ENCODE results near the gene ABCF3. TPM values are rescaled to one million over a fixed set of nuclear protein-coding genes. Genes with fewer than 3 reads are reported as not detected.

The ABCF3 gene
- total RNA-seq, 4 donors from 2014 or later = 51.1 to 83.4 (median 72.6) TPM

- H3K4me1 ChIP-seq = peaks cover 0 to 2% of the 10 kb centered on the region in 2 donors
- no peaks in the 10 kb centered on the region for H3K9me3 ChIP-seq
- TF ChIP-seq CTCF (IDR thresholded peaks at IDR 0.05) (no peak), POLR2A (IDR thresholded peaks at IDR 0.05) (no peak)
- 94 to 98% methylated on average over 6 of the region's 6 CpGs for WGBS, 2 donors
- DNase-seq = no peak
- no peak overlapping the region for H3K4me3 ChIP-seq (replicated peaks in 1 of 3)
- H3K27me3 ChIP-seq = no peaks in the 10 kb centered on the region
- H3K27ac ChIP-seq = no peak overlapping the region
- H3K36me3 ChIP-seq = peaks cover 59 to 62% of the 10 kb centered on the region in 2 donors
- intact Hi-C loops (cut with DNase I) = no loop called here
Measured at GRCh38 chr3:184166671-184167070, 19.3 kb upstream of the ABCF3 start.

- DNase-seq = no peak
- Histone ChIP-seq H3K4me1 (no peaks in the 10 kb centered on the region), H3K27ac (no peak overlapping the region), H3K36me3 (peaks cover 59 to 62% of the 10 kb centered on the region in 2 donors), H3K27me3 (no peaks in the 10 kb centered on the region), H3K9me3 (no peaks in the 10 kb centered on the region), H3K4me3 (replicated peaks in 1 of 3) (no peak overlapping the region)
- WGBS, 2 donors = 92 to 96% methylated on average over 7 to 8 of the region's 8 CpGs
- intact Hi-C loops (cut with DNase I) = no loop called here
- TF ChIP-seq CTCF (IDR thresholded peaks at IDR 0.05) (no peak), POLR2A (IDR thresholded peaks at IDR 0.05) (no peak)
Measured at GRCh38 chr3:184167786-184168185, 18.2 kb upstream of the ABCF3 start.

GRCh38 chr3:184168363-184169120 lies 17.5 kb upstream of the ABCF3 start:
- no peaks in the 10 kb centered on the region for H3K9me3 ChIP-seq
- no peak overlapping the region for H3K4me3 ChIP-seq (replicated peaks in 1 of 3)
- H3K36me3 ChIP-seq = peaks cover 59 to 60% of the 10 kb centered on the region in 2 donors
- no peaks in the 10 kb centered on the region for H3K27me3 ChIP-seq
- WGBS, 2 donors = 88 to 90% methylated on average over 9 of the region's 9 CpGs
- no peak for DNase-seq
- intact Hi-C loops (cut with DNase I) = no loop called here
- H3K4me1 ChIP-seq = no peaks in the 10 kb centered on the region
- TF ChIP-seq POLR2A (IDR thresholded peaks at IDR 0.05) (no peak), CTCF (IDR thresholded peaks at IDR 0.05) (no peak)
- no peak overlapping the region for H3K27ac ChIP-seq

- Histone ChIP-seq H3K27me3 (no peaks in the 10 kb centered on the region), H3K36me3 (peaks cover 44 to 49% of the 10 kb centered on the region in 2 donors), H3K9me3 (no peaks in the 10 kb centered on the region), H3K4me1 (peaks cover 5 to 6% of the 10 kb centered on the region in 2 donors), H3K27ac (no peak overlapping the region), H3K4me3 (replicated peaks in 1 of 3) (no peak overlapping the region)
- TF ChIP-seq POLR2A (IDR thresholded peaks at IDR 0.05) (no peak), CTCF (IDR thresholded peaks at IDR 0.05) (no peak)
- no peak for DNase-seq
- intact Hi-C loops (cut with DNase I) = no loop called here
- 89 to 92% methylated on average over 38 to 59 of the region's 66 CpGs for WGBS, 2 donors
Measured at GRCh38 chr3:184169896-184170875, 15.8 kb upstream of the ABCF3 start.
